Keratinocyte (primary cell): ENCODE data around the gene TMEM151B. TPM values are rescaled to one million over a fixed set of nuclear protein-coding genes. Genes with fewer than 3 reads are reported as not detected.
"Not testable (repeated sequence)": the region's sequence is repeated elsewhere in the genome, so short reads cannot be mapped to it uniquely, and the experiment has no call there.

Experiments
- DNase-seq: peaks from one replicate; pipeline ENCODE4 v3.0.0-alpha.2; 2011; ENCODE audit warnings: low read depth, missing footprints, low spot score
- FAIRE-seq: peaks from 2 replicates; lab custom pipeline; 2011; peaks lifted over from hg19 to GRCh38; lab: Jason Lieb, UNC
- H2AFZ ChIP-seq: 2 replicates; pipeline ENCODE4 v1.6.0; 2012; ENCODE audit warnings: low read length, control low read depth, inconsistent platforms; ENCODE audit not compliant: control insufficient read depth
- H3K27ac ChIP-seq: 2 replicates; pipeline ENCODE4 v1.5.1; 2011; ENCODE audit warnings: low read length; ENCODE audit not compliant: control insufficient read depth, insufficient read depth
- H3K27me3 ChIP-seq: 3 replicates; pipeline ENCODE4 v1.6.0; 2011; ENCODE audit warnings: low read length; ENCODE audit not compliant: control insufficient read depth, insufficient read depth; ENCODE audit errors: extremely low read depth
- H3K36me3 ChIP-seq, 2 experiments: 2 replicates in 1 of 2; 3 replicates in 1 of 2; pipeline ENCODE4 v1.5.1; 2011; ENCODE audit warnings: low read length in 2 of 2, mild to moderate bottlenecking in 1 of 2; ENCODE audit not compliant: control insufficient read depth in 2 of 2, insufficient read depth in 2 of 2; ENCODE audit errors: extremely low read depth in 1 of 2
- H3K4me1 ChIP-seq: 3 replicates; pipeline ENCODE4 v1.5.1; 2011; ENCODE audit warnings: low read length; ENCODE audit not compliant: control insufficient read depth, insufficient read depth; ENCODE audit errors: extremely low read depth
- H3K4me2 ChIP-seq: 3 replicates; pipeline ENCODE4 v1.6.0; 2011; ENCODE audit warnings: low read depth, low read length; ENCODE audit not compliant: control insufficient read depth, insufficient read depth; ENCODE audit errors: extremely low read depth
- H3K4me3 ChIP-seq, 3 experiments: fragments of 200-600 bp in 1 of 3; sonication (generic) in 1 of 3; 2 replicates in 2 of 3; 3 replicates in 1 of 3; pipeline ENCODE4 v1.5.1; 2011 to 2016; ENCODE audit warnings: low read length in 3 of 3, mild to moderate bottlenecking in 3 of 3, control low read depth in 2 of 3, inconsistent platforms in 1 of 3, low read depth in 1 of 3, mixed read lengths in 1 of 3, mixed run types in 1 of 3, moderate library complexity in 1 of 3; ENCODE audit not compliant: control insufficient read depth in 2 of 3, insufficient read depth in 2 of 3; ENCODE audit errors: extremely low read depth in 1 of 3
- H3K79me2 ChIP-seq: 2 replicates; pipeline ENCODE4 v1.6.0; 2012; ENCODE audit warnings: low read length; ENCODE audit not compliant: control insufficient read depth, insufficient read depth
- H3K9ac ChIP-seq: 3 replicates; pipeline ENCODE4 v1.6.0; 2011; ENCODE audit warnings: low read length; ENCODE audit not compliant: control insufficient read depth, insufficient read depth; ENCODE audit errors: extremely low read depth
- H3K9me1 ChIP-seq: 3 replicates; pipeline ENCODE4 v1.6.0; 2011; ENCODE audit warnings: low read length; ENCODE audit not compliant: control insufficient read depth, insufficient read depth; ENCODE audit errors: extremely low read depth
- H3K9me3 ChIP-seq: 2 replicates; pipeline ENCODE4 v1.5.1; 2012; ENCODE audit warnings: low read depth, low read length; ENCODE audit not compliant: control insufficient read depth
- H4K20me1 ChIP-seq: 3 replicates; pipeline ENCODE4 v1.6.0; 2011; ENCODE audit warnings: low read length; ENCODE audit not compliant: control insufficient read depth, insufficient read depth; ENCODE audit errors: extremely low read depth
- EZH2 ChIP-seq: IDR thresholded peaks from one replicate; pipeline ENCODE4 v1.6.1; 2012; ENCODE audit warnings: inconsistent platforms, mild to moderate bottlenecking, low read length, moderate library complexity
- dilution Hi-C: fragments of 300-500 bp; cut with MboI; formaldehyde crosslinking; loops from one replicate; pipeline ENCODE4 v1.7.0; 2020; ENCODE audit warnings: low sequenced_read_pairs; ENCODE audit not compliant: extremely low pct_ligation_motif_present
- polyA plus RNA-seq, 5 experiments: library from polyadenylated mRNA; depleted of rRNA in 3 of 5; stranded (reverse) in 3 of 5; stranded (forward) in 1 of 5; unstranded in 1 of 5; fragments of >200 nt; gene quantifications; 1 replicate in 1 of 5; 2 replicates in 3 of 5; 3 replicates in 1 of 5; pipeline versions ENCODE4 v1.2.1 to v1.2.3, GENCODE V29; 2011 to 2012; ENCODE audit warnings: missing spikeins in 2 of 5, low read depth in 1 of 5, low replicate concordance in 1 of 5
- TF ChIP-seq, protein P1 (sequence below), 3 experiments: IDR thresholded peaks in 1 of 3; conservative IDR thresholded peaks in 1 of 3; optimal IDR thresholded peaks in 1 of 3; 2 replicates in 2 of 3; 3 replicates in 1 of 3; pipeline versions ENCODE3 to v1.5.1; 2011; ENCODE audit warnings: low read length in 3 of 3, mild to moderate bottlenecking in 3 of 3, moderate library complexity in 2 of 3, control low read depth in 1 of 3, inconsistent platforms in 1 of 3; ENCODE audit not compliant: insufficient read depth in 2 of 3; ENCODE audit errors: extremely low read depth in 1 of 3

Gene TMEM151B
- polyA plus RNA-seq, 1 donor (not counting 4 experiments of a cell fraction or from before 2014, with no cell fraction given): not detected

DNA sequence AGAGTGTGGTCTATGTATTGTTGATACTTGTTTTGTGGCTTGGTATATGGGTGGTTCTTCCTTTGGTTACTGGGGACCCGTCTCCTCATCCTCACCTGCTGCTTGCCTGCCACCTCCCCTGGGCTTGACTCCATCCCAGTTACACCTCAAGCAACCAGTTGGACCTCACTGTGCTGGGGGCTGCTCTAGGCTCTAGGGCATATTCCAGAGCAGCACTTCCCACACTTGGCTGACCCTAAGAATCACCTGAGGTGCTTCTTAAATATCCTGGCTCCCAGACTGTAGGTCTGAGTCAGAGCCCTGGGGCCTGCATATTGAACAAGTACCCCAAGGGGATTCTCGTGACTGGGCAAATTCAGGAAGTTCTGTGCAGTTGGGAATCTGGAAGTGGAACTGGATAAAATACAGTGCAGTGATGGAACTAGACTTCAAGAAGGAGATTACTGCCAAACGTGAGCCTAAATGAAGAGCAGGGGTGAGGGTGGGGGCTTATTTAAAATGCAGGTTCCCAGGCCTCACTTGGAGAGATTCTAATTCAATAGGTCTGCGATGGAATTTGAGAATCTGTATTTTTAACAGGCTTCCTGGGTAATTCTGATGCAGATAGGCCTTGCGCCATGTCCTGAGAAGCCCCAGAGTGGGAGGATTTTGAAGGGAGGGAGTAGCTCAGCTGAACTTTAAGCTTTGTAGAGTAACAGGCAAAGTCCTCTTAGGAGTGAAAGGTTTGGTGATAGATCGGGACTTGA, 79.8 kb downstream of the TMEM151B start:
- H3K4me2 ChIP-seq: no peak overlapping the region
- H3K27ac ChIP-seq: no peak overlapping the region
- H4K20me1 ChIP-seq: no peaks in the 10 kb centered on the region
- TF ChIP-seq, protein P1, sequence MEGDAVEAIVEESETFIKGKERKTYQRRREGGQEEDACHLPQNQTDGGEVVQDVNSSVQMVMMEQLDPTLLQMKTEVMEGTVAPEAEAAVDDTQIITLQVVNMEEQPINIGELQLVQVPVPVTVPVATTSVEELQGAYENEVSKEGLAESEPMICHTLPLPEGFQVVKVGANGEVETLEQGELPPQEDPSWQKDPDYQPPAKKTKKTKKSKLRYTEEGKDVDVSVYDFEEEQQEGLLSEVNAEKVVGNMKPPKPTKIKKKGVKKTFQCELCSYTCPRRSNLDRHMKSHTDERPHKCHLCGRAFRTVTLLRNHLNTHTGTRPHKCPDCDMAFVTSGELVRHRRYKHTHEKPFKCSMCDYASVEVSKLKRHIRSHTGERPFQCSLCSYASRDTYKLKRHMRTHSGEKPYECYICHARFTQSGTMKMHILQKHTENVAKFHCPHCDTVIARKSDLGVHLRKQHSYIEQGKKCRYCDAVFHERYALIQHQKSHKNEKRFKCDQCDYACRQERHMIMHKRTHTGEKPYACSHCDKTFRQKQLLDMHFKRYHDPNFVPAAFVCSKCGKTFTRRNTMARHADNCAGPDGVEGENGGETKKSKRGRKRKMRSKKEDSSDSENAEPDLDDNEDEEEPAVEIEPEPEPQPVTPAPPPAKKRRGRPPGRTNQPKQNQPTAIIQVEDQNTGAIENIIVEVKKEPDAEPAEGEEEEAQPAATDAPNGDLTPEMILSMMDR (optimal IDR thresholded peaks at IDR 0.05 in 1 of 3, IDR thresholded peaks at IDR 0.05 in 1 of 3, conservative IDR thresholded peaks at IDR 0.05 in 1 of 3; ENCODE audit: extremely low read depth in 1 of 3, insufficient read depth in 2 of 3, low read length in 3 of 3): no peak
- TF ChIP-seq EZH2: no peak
- DNase-seq (no peak), FAIRE-seq (no peak)
- dilution Hi-C loops: no loop called here
- H3K4me1 ChIP-seq: no peaks in the 10 kb centered on the region
- H3K4me3 ChIP-seq: no peak overlapping the region
- no peak overlapping the region for H3K9ac ChIP-seq
- no peaks in the 10 kb centered on the region for H3K36me3 ChIP-seq
- no peaks in the 10 kb centered on the region for H3K79me2 ChIP-seq
- H3K9me1 ChIP-seq: no peaks in the 10 kb centered on the region
- H3K9me3 ChIP-seq: no peaks in the 10 kb centered on the region
- H3K27me3 ChIP-seq: peaks cover 5% of the 10 kb centered on the region
- no peak overlapping the region for H2AFZ ChIP-seq

DNA sequence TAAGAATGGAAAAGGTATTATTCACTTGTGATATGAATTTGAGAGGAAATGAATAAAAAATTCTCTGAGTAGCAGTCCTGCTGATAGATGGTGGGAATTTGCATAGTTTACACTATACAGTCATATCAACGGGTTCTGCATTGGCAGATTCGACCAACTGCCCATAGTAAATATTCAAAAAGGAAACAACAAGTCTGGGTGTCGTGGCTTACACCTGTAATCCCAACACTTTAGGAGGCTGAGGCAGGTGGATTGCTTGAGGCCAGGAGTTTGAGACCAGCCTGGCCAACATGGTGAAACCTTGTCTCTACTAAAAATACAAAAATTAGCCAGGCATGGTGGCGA, 80.4 kb downstream of the TMEM151B start:
- H3K36me3 ChIP-seq, H3K9me3 ChIP-seq, H3K9me1 ChIP-seq, H3K79me2 ChIP-seq, dilution Hi-C loops, H2AFZ ChIP-seq, H3K27me3 ChIP-seq, H3K4me3 ChIP-seq, H3K4me2 ChIP-seq, DNase-seq, H4K20me1 ChIP-seq, H3K4me1 ChIP-seq, H3K27ac ChIP-seq, H3K9ac ChIP-seq, FAIRE-seq: not testable (repeated sequence)

DNA sequence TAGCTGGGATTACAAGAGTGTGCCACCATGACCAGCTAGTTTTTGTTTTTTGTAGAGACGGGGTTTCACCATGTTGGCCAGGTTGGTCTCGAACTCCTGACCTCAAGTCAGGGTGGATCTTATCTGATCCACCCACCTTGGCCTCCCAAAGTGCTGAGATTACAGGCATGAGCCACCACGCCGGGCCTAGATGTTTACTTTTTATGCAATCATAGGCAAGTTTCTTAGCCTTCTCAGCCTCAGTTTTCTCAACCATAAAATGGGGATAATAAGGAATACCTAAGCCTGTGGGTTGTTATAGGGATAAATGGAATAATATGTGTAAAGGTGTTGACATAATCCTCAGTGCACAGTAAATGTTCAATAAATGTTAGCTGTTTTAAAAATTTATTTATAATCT, 82.0 kb downstream of the TMEM151B start:
- no peaks in the 10 kb centered on the region for H3K4me1 ChIP-seq
- H4K20me1 ChIP-seq: no peaks in the 10 kb centered on the region
- H3K4me2 ChIP-seq: no peak overlapping the region
- TF ChIP-seq, protein P1 (optimal IDR thresholded peaks at IDR 0.05 in 1 of 3, IDR thresholded peaks at IDR 0.05 in 1 of 3, conservative IDR thresholded peaks at IDR 0.05 in 1 of 3; ENCODE audit: extremely low read depth in 1 of 3, insufficient read depth in 2 of 3, low read length in 3 of 3): no peak
- TF ChIP-seq EZH2: no peak
- no peaks in the 10 kb centered on the region for H3K9me3 ChIP-seq
- H3K79me2 ChIP-seq: no peaks in the 10 kb centered on the region
- no peaks in the 10 kb centered on the region for H3K9me1 ChIP-seq
- H3K27me3 ChIP-seq: peaks cover 10% of the 10 kb centered on the region
- no peaks in the 10 kb centered on the region for H3K36me3 ChIP-seq
- no peak overlapping the region for H3K27ac ChIP-seq
- DNase-seq: no peak
- H3K4me3 ChIP-seq: no peak overlapping the region
- no peak overlapping the region for H2AFZ ChIP-seq
- no peak for FAIRE-seq
- dilution Hi-C loops: no loop called here
- H3K9ac ChIP-seq: no peak overlapping the region
